PC-3 (cell line): ENCODE results near the gene GEMIN5.

Experiments
- EZH2 ChIP-seq: fragments of 300-600 bp; sonication (generic); IDR thresholded peaks from one replicate; pipeline ENCODE4 v1.6.1; 2017; ENCODE audit warnings: antibody characterized with exemption, mild to moderate bottlenecking, low read length; ENCODE audit not compliant: unreplicated experiment
- EZH2phosphoT487 ChIP-seq: fragments of 300-600 bp; sonication (generic); IDR thresholded peaks from 2 replicates; pipeline ENCODE4 v1.6.1; 2018; ENCODE audit warnings: mild to moderate bottlenecking, antibody characterized with exemption, low read length, borderline replicate concordance
- TF ChIP-seq, protein P1 (sequence below): fragments of 300-600 bp; sonication (generic); conservative IDR thresholded peaks from 2 replicates; pipeline ENCODE4 v1.5.1; 2017; ENCODE audit warnings: antibody characterized with exemption, low read depth, mild to moderate bottlenecking, low read length

DNA sequence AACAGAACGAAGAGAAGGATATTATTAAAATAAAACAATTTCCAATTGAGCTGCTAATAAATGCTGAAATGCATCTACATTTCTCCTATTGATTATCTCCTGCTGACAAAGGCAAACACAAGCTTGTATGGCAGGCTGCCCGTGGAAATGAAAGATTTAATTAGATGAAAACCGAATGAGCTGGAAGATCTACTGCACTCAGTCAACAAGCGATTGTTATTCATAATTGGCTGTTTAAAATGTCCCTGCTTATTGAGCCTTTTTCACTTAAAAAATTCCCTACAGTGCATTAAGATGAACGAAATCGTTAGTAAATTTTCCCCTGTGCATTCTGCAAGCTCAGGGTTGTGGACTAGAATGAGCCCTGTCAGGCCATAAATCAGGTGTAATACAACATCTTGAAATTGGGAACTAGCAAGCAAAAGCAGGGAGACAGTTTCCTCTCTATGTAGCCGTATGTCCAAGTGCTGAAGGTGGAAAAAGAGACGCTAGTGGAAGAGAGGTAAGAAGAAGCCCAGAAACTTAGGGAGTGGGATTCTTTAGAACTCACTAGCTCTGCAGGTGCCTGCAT, 47.0 kb upstream of the GEMIN5 start:
- TF ChIP-seq EZH2phosphoT487 (no peak), EZH2 (no peak)
- TF ChIP-seq, protein P1, sequence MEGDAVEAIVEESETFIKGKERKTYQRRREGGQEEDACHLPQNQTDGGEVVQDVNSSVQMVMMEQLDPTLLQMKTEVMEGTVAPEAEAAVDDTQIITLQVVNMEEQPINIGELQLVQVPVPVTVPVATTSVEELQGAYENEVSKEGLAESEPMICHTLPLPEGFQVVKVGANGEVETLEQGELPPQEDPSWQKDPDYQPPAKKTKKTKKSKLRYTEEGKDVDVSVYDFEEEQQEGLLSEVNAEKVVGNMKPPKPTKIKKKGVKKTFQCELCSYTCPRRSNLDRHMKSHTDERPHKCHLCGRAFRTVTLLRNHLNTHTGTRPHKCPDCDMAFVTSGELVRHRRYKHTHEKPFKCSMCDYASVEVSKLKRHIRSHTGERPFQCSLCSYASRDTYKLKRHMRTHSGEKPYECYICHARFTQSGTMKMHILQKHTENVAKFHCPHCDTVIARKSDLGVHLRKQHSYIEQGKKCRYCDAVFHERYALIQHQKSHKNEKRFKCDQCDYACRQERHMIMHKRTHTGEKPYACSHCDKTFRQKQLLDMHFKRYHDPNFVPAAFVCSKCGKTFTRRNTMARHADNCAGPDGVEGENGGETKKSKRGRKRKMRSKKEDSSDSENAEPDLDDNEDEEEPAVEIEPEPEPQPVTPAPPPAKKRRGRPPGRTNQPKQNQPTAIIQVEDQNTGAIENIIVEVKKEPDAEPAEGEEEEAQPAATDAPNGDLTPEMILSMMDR = no peak
